ENCODE measurements around the gene ETDA. TPM values are rescaled to one million over a fixed set of nuclear protein-coding genes. Genes with fewer than 3 reads are reported as not detected.

Gene ETDA
- total RNA-seq, 2 donors from 2014 or later, result not detected

DNA sequence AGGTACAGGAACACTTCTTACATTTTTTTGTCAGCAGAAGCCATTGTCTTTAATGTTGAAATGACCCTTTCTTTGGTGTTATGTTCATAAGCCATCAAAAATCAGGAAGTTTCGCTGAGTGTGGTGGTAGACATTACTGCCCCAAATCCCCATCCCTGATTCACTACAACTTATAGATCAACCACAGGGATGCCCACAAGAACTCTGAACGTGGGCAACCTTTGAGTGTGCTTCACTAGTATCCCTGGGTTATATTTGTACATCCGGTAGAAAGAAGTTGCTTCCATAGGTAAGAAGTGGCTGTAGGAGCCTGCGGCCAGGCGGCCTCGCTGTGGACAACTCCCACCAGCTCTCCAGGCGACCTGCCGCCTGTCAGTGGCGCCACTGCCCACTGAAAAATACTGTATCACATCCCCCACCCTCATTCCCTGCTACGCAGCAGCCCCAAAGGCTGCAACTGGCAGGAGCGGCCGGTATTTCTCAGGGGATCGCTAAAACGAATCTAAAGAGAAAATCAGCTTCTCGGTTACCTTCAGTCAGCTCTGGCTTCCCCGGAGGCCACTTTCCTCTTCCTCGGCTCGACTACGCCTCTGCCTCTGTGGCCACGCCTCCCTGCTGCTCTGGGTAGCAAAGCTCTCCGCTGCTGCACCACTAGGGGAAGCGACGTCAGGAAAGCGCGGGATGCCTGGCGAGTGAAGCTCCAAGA lies 43.5 kb downstream of the ETDA start:
- peaks cover 4% of the 10 kb centered on the region for H3K4me1 Mint-ChIP-seq
- no peaks in the 10 kb centered on the region for H3K27me3 Mint-ChIP-seq
- ATAC-seq (peak; percentile 100), DNase-seq (peak; percentile 21 to 41 (median 36))
- no peaks in the 10 kb centered on the region for H3K9me3 ChIP-seq (ENCODE audit: control insufficient read depth, low read length, poor library complexity, severe bottlenecking)
- peak overlapping the region; percentile 81 for H3K27ac Mint-ChIP-seq
- H3K36me3 Mint-ChIP-seq (ENCODE audit: low read depth), result no peaks in the 10 kb centered on the region
- H3K4me3 Mint-ChIP-seq, result peak overlapping the region; percentile 89

DNA sequence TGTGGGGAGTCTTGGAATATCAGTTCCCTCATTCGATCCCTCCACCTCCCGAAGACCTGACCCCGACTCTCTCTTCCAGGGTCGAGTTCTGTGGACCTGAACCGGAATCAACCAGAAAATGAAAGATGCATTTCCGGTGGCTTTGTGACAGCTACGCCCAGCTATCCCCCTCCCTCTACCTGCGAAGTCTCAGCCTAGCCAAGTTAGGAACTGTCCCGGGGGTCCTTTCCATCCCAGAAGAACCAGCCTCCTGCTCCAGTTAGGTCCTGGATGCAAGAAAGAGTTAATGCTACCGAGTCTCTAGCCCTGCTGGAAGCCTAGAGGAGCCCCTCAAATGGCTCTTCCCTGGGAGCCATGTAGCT lies 44.1 kb downstream of the ETDA start:
- H3K27ac Mint-ChIP-seq, result peak overlapping the region; percentile 81
- DNase-seq (no peak), ATAC-seq (peak; percentile 64)
- H3K27me3 Mint-ChIP-seq, result no peaks in the 10 kb centered on the region
- peak overlapping the region; percentile 89 for H3K4me3 Mint-ChIP-seq
- peaks cover 4% of the 10 kb centered on the region for H3K4me1 Mint-ChIP-seq
- H3K36me3 Mint-ChIP-seq (ENCODE audit: low read depth), result no peaks in the 10 kb centered on the region
- no peaks in the 10 kb centered on the region for H3K9me3 ChIP-seq (ENCODE audit: control insufficient read depth, low read length, poor library complexity, severe bottlenecking)

DNA sequence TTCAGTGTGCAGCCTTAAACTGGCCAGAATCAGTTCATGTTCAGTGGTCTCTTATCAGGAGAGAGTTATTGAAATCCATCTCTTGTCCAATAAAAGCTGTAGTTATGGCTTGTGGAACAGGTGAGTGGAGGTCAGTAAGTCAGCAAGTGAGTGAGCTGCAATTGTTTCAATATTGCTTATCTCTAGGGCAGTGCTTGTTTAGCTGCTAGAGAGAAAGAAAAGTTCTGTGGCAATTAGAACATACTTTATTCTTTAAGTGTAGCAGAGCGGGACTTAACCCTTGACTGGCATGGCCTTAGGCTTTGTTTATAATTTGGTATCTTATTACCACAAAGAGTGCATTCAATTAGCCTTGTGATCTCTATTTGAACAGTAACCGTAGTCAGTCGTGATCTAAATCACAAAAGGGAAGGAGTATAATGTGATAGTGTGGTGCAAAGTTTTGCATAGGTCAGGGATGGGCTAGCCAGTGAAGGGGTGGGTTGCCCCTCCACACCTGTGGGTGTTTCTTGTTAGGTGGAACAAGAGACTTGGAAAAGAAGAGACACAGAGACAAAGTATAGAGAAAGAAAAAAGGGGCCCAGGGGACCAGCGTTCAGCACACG lies 50.5 kb downstream of the ETDA start:
- ATAC-seq (no peak), DNase-seq (no peak)
- no peaks in the 10 kb centered on the region for H3K9me3 ChIP-seq (ENCODE audit: control insufficient read depth, low read length, poor library complexity, severe bottlenecking)
- Mint-ChIP-seq H3K27me3 (no peaks in the 10 kb centered on the region), H3K36me3 (ENCODE audit: low read depth) (no peaks in the 10 kb centered on the region), H3K4me1 (peaks cover 4% of the 10 kb centered on the region), H3K4me3 (no peak overlapping the region), H3K27ac (no peak overlapping the region)

Other genes with a start within 250 kb of the ETDA start
- gene RTL8B, start 229.5 kb upstream of the ETDA start, total RNA-seq, result under 1 TPM in 1 of 2 donors, not detected in 1; 0.31 TPM
- 1 to 10 TPM; 5.2 to 9.7 TPM for gene RTL8C, start 219.7 kb upstream of the ETDA start, total RNA-seq
- gene RTL8A, start 199.9 kb upstream of the ETDA start, total RNA-seq, result 1 to 10 TPM; 5.6 to 7.8 TPM
- under 1 TPM; 0.26 to 0.37 TPM for gene SMIM10L2B, start 153.3 kb upstream of the ETDA start, total RNA-seq
- gene ETDB, start 131.5 kb upstream of the ETDA start, total RNA-seq, result not detected
- not detected for gene CT55, start 80.7 kb upstream of the ETDA start, total RNA-seq
- gene ETDC, start 57.4 kb downstream of the ETDA start, total RNA-seq, result not detected
- gene ZNF75D, start 92.0 kb downstream of the ETDA start, total RNA-seq, result 1 to 10 TPM; 9.4 to 9.6 TPM
- 1 to 10 TPM; 2.7 to 2.9 TPM for gene ZNF449, start 92.7 kb downstream of the ETDA start, total RNA-seq
- under 1 TPM; 0.37 to 0.45 TPM for gene SMIM10L2A, start 169.9 kb downstream of the ETDA start, total RNA-seq